HepG2 (cell line): ENCODE results near the gene FAAP20. TPM values are rescaled to one million over a fixed set of nuclear protein-coding genes. Genes with fewer than 3 reads are reported as not detected.

Experiments used
- FOXP4 ChIP-seq: sonication (generic); formaldehyde crosslinking; IDR thresholded peaks from 2 replicates; pipeline ENCODE4 v1.4.0; 2020; ENCODE audit warnings: missing genetic modification reagents
- FUBP1 ChIP-seq: sonication (generic); formaldehyde crosslinking; IDR thresholded peaks from 2 replicates; pipeline ENCODE4 v1.5.1; 2020; ENCODE audit warnings: missing genetic modification reagents, mild to moderate bottlenecking, borderline replicate concordance
- HDAC2 ChIP-seq: sonication (generic); formaldehyde crosslinking; IDR thresholded peaks from 2 replicates; pipeline ENCODE4 v1.4.0; 2020; ENCODE audit warnings: missing genetic modification reagents
- IRF9 ChIP-seq: sonication (generic); formaldehyde crosslinking; IDR thresholded peaks from 2 replicates; pipeline ENCODE4 v1.8.0; 2022; ENCODE audit warnings: missing genetic modification reagents, mild to moderate bottlenecking, borderline replicate concordance
- NFAT5 ChIP-seq: sonication (generic); formaldehyde crosslinking; IDR thresholded peaks from 2 replicates; pipeline ENCODE4 v1.4.0; 2020; ENCODE audit warnings: missing genetic modification reagents
- STAG1 ChIP-seq: sonication (generic); formaldehyde crosslinking; IDR thresholded peaks from 2 replicates; pipeline ENCODE4 v1.4.0; 2020; ENCODE audit warnings: missing genetic modification reagents
- ZNF33B ChIP-seq: sonication (generic); formaldehyde crosslinking; IDR thresholded peaks from 2 replicates; pipeline ENCODE4 v1.5.1; 2020; ENCODE audit warnings: mild to moderate bottlenecking, missing genetic modification reagents
- ZNF382 ChIP-seq: sonication (generic); formaldehyde crosslinking; IDR thresholded peaks from 2 replicates; pipeline ENCODE4 v1.5.0; 2020; ENCODE audit warnings: missing genetic modification reagents, mild to moderate bottlenecking, borderline replicate concordance
- ZNF629 ChIP-seq: sonication (generic); formaldehyde crosslinking; conservative IDR thresholded peaks from 2 replicates; pipeline ENCODE4 v1.5.0; 2020; ENCODE audit warnings: missing genetic modification reagents
- ZNF784 ChIP-seq: sonication (generic); formaldehyde crosslinking; IDR thresholded peaks from 2 replicates; pipeline ENCODE4 v1.5.1; 2020; ENCODE audit warnings: missing genetic modification reagents, mild to moderate bottlenecking, borderline replicate concordance
- ZNF879 ChIP-seq: sonication (generic); formaldehyde crosslinking; IDR thresholded peaks from 2 replicates; pipeline ENCODE4 v1.8.1; 2023; ENCODE audit warnings: missing genetic modification reagents
- polyA plus RNA-seq, 8 experiments: library from polyadenylated mRNA; depleted of rRNA in 3 of 8; stranded (reverse) in 7 of 8; unstranded in 1 of 8; fragments of >200 nt; fragmentation: Illumina TruSeq in 4 of 8; extraction: Trizol in 4 of 8; gene quantifications; 2 replicates each; pipeline versions ENCODE4 v1.2.1 to v1.2.3, GENCODE V29; 2011 to 2016; ENCODE audit warnings: low read depth in 4 of 8, missing spikeins in 1 of 8, mixed read lengths in 1 of 8; ENCODE audit not compliant: insufficient read depth in 1 of 8
- total RNA-seq, 5 experiments: library from RNA; depleted of rRNA; stranded (reverse); fragments of >200 nt; fragmentation: Illumina TruSeq; extraction: Trizol; gene quantifications; 2 replicates each; pipeline ENCODE4 v1.2.3, GENCODE V29; 2016; ENCODE audit warnings: low read depth in 1 of 5

FAAP20 gene
- total and polyA plus RNA-seq, 2 of the 13 experiments (the other 11 are each of a cell fraction or from before 2014, with no cell fraction given), result 9.6 to 10.8 TPM

- TF ChIP-seq FOXP4 (peak; percentile 38; the same call in 1 of the 2 replicates), HDAC2 (CRISPR knock-in tag) (peak; percentile 19; the same call in 1 of the 2 replicates), ZNF879 (no peak), ZNF382 (no peak), STAG1 (CRISPR knock-in tag) (no peak), FUBP1 (CRISPR knock-in tag) (no peak), NFAT5 (CRISPR knock-in tag) (no peak), ZNF33B (CRISPR knock-in tag) (no peak), ZNF784 (no peak; the same call in 1 of the 2 replicates), ZNF629 (CRISPR knock-in tag) (peak; percentile 73), IRF9 (CRISPR knock-in tag) (no peak)
Measured at GRCh38 chr1:2208309-2209239, 14.0 kb upstream of the FAAP20 start (continued).
